K562 (cell line): ENCODE results near the gene ZNF474. TPM values are rescaled to one million over a fixed set of nuclear protein-coding genes. Genes with fewer than 3 reads are reported as not detected.
A peak's percentile ranks its signal among the peaks of the same experiment; 100 is the strongest.

Source experiments
- BHLHE40 ChIP-seq: IDR thresholded peaks from 2 replicates; pipeline ENCODE4 v1.6.1; 2011; ENCODE audit warnings: low read length, improper control_type of control experiment
- CBFA2T2 ChIP-seq: fragments of 450-650 bp; conservative IDR thresholded peaks from 2 replicates; pipeline ENCODE4 v1.6.1; 2017; ENCODE audit warnings: mild to moderate bottlenecking
- CXXC5 ChIP-seq: fragments of 250-450 bp; sonication (Bioruptor Pico); IDR thresholded peaks from 2 replicates; pipeline ENCODE4 v1.8.0; 2022; ENCODE audit warnings: inconsistent platforms, mild to moderate bottlenecking, moderate library complexity
- EP400 ChIP-seq: fragments of 450-650 bp; IDR thresholded peaks from 2 replicates; pipeline ENCODE4 v1.6.1; 2017; ENCODE audit warnings: antibody characterized with exemption, mild to moderate bottlenecking, moderate library complexity
- GATAD2A ChIP-seq: fragments of 450-650 bp; IDR thresholded peaks from 2 replicates; pipeline ENCODE4 v1.6.1; 2017
- HNRNPUL1 ChIP-seq: fragments of 200-400 bp; formaldehyde crosslinking; IDR thresholded peaks from 2 replicates; pipeline ENCODE4 v1.6.1; 2017; ENCODE audit warnings: low read length
- ILK ChIP-seq: fragments of 450-650 bp; IDR thresholded peaks from 2 replicates; pipeline ENCODE4 v1.6.1; 2016; ENCODE audit warnings: missing genetic modification characterization, low read depth, mild to moderate bottlenecking, missing compliant biosample characterization, moderate library complexity, borderline replicate concordance
- KLF6 ChIP-seq: fragments of 250-450 bp; sonication (Bioruptor Pico); IDR thresholded peaks from 2 replicates; pipeline ENCODE4 v1.4.0; 2020; ENCODE audit warnings: mild to moderate bottlenecking, moderate library complexity, borderline replicate concordance
- MCM2 ChIP-seq: fragments of 450-650 bp; IDR thresholded peaks from 2 replicates; pipeline ENCODE4 v1.6.1; 2017; ENCODE audit warnings: low read depth, mild to moderate bottlenecking
- POLR3A ChIP-seq: IDR thresholded peaks from 2 replicates; pipeline ENCODE4 v1.6.1; 2011; ENCODE audit warnings: borderline replicate concordance, mild to moderate bottlenecking, moderate library complexity; ENCODE audit not compliant: insufficient read length, insufficient read depth; ENCODE audit errors: extremely low read depth
- SMARCA4 ChIP-seq: fragments of 450-650 bp; IDR thresholded peaks from 2 replicates; pipeline ENCODE4 v1.6.1; 2016
- STAT5B ChIP-seq: fragments of 250-450 bp; sonication (Bioruptor Pico); IDR thresholded peaks from 2 replicates; pipeline ENCODE4 v1.8.0; 2021; ENCODE audit warnings: mild to moderate bottlenecking, inconsistent platforms
- TARDBP ChIP-seq: fragments of 450-650 bp; IDR thresholded peaks from 2 replicates; pipeline ENCODE4 v1.6.1; 2016
- TBP ChIP-seq: optimal IDR thresholded peaks from 2 replicates; pipeline ENCODE3; 2011; ENCODE audit warnings: low read depth, low read length, improper control_type of control experiment
- XRCC5 ChIP-seq: fragments of 200-400 bp; formaldehyde crosslinking; IDR thresholded peaks from 2 replicates; pipeline ENCODE4 v1.6.1; 2017; ENCODE audit warnings: low read depth, mild to moderate bottlenecking, low read length
- ZNF232 ChIP-seq: sonication (generic); formaldehyde crosslinking; IDR thresholded peaks from 2 replicates; pipeline ENCODE4 v1.8.0; 2022; ENCODE audit warnings: mild to moderate bottlenecking, missing genetic modification reagents
- ZNF766 ChIP-seq: fragments of 200-800 bp; sonication (Bioruptor generic); conservative IDR thresholded peaks from 2 replicates; pipeline ENCODE4 v1.6.1; 2016; ENCODE audit warnings: missing genetic modification characterization, missing compliant biosample characterization
- polyA plus RNA-seq, 8 experiments: library from polyadenylated mRNA; depleted of rRNA in 4 of 8; stranded (reverse) in 5 of 8; unstranded in 3 of 8; fragments of >200 nt; fragmentation: Nextera tagmentation in 2 of 8; fragmentation: Illumina TruSeq in 1 of 8; extraction: Ambion mirVana in 2 of 8; extraction: Trizol in 1 of 8; gene quantifications; 2 replicates each; pipeline versions ENCODE4 v1.2.1 to v1.2.3, GENCODE V29; 2011 to 2014; ENCODE audit warnings: inconsistent platforms in 1 of 8, missing spikeins in 1 of 8
- total RNA-seq, 7 experiments: library from RNA; depleted of rRNA in 6 of 7; stranded (reverse); fragments of >200 nt in 6 of 7; fragmentation: Illumina TruSeq in 2 of 7; extraction: Trizol in 2 of 7; gene quantifications; 2 replicates each; pipeline versions ENCODE4 v1.2.1 to v1.2.3, GENCODE V29; 2011 to 2021; ENCODE audit warnings: low replicate concordance in 1 of 7
- TF ChIP-seq, protein P1 (sequence below): IDR thresholded peaks from 2 replicates; pipeline ENCODE4 v1.6.1; 2014; ENCODE audit warnings: antibody characterized with exemption
- TF ChIP-seq, protein P2 (sequence below): sonication (generic); formaldehyde crosslinking; IDR thresholded peaks from 2 replicates; pipeline ENCODE4 v1.8.1; 2023; ENCODE audit warnings: mild to moderate bottlenecking, missing genetic modification reagents
- TF ChIP-seq, protein P3 (sequence below): conservative IDR thresholded peaks from 2 replicates; pipeline ENCODE4 v1.6.1; 2011; ENCODE audit warnings: low read depth, mild to moderate bottlenecking, low read length; ENCODE audit not compliant: control insufficient read depth
- TF ChIP-seq, protein P4 (sequence below): IDR thresholded peaks from 2 replicates; pipeline ENCODE4 v1.6.1; 2011; ENCODE audit warnings: borderline replicate concordance, low read depth, mild to moderate bottlenecking, moderate library complexity, low read length; ENCODE audit not compliant: insufficient read depth, poor library complexity, severe bottlenecking
- TF ChIP-seq, protein P5 (sequence below): fragments of 450-650 bp; formaldehyde crosslinking; IDR thresholded peaks from 2 replicates; pipeline ENCODE4 v1.4.0; 2020; ENCODE audit warnings: mild to moderate bottlenecking

The ZNF474 gene
- total and polyA plus RNA-seq, 9 of the 15 experiments (the other 6 are each of a cell fraction or from before 2014, with no cell fraction given) = 0.16 to 0.62 (median 0.39) TPM

DNA sequence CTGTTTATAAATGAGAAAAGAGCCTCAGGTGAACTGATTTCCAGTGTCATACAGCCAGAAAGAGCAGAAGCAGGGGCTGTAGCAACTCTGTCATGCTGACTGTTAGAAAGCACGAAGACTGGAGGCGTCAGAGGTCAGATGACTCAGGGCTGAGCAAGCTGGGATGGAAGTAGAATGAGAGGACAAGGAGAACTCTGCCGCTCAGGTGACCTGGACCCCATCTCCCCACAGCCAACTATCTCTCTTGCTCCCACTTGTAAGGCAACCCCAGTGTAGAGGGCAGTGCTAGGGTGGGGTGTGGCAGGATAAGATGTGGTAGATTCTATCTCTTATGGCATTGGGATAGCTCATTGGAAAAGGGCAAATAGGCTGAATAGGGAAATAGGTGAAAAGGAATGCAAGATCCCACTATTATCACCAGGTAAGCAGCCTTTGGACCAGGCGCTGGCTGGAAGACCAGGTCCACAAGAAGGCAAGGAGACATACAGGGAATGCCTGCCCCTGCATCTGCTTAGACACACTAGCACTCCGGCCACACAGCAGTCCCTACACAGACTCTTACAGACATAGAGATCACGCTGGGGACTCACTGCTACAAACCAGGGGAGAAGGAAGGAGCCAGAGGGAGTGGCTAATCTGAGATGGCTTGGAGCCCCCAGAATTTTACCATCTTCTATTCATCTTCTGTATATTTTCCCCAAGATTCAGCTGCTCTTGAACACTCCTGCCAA is 30.1 kb upstream of the ZNF474 start (continued):
- TF ChIP-seq KLF6 (CRISPR knock-in tag) (no peak), CXXC5 (no peak; the same call in 1 of the 2 replicates), CBFA2T2 (0 out of 2 replicates have a peak, but pooled peaks have one; percentile 11), TBP (no peak), EP400 (no peak), POLR3A (no peak), GATAD2A (no peak), XRCC5 (no peak), HNRNPUL1 (no peak), ZNF766 (CRISPR knock-in tag) (no peak), BHLHE40 (peak; percentile 49; the same call in 1 of the 2 replicates), ZNF232 (CRISPR knock-in tag) (no peak), ILK (no peak), SMARCA4 (peak; percentile 39; the same call in 1 of the 2 replicates), MCM2 (no peak), STAT5B (CRISPR knock-in tag) (no peak), TARDBP (no peak)
- TF ChIP-seq, protein P1, sequence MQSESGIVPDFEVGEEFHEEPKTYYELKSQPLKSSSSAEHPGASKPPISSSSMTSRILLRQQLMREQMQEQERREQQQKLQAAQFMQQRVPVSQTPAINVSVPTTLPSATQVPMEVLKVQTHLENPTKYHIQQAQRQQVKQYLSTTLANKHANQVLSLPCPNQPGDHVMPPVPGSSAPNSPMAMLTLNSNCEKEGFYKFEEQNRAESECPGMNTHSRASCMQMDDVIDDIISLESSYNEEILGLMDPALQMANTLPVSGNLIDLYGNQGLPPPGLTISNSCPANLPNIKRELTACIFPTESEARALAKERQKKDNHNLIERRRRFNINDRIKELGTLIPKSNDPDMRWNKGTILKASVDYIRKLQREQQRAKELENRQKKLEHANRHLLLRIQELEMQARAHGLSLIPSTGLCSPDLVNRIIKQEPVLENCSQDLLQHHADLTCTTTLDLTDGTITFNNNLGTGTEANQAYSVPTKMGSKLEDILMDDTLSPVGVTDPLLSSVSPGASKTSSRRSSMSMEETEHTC = no peak
- TF ChIP-seq, protein P2, sequence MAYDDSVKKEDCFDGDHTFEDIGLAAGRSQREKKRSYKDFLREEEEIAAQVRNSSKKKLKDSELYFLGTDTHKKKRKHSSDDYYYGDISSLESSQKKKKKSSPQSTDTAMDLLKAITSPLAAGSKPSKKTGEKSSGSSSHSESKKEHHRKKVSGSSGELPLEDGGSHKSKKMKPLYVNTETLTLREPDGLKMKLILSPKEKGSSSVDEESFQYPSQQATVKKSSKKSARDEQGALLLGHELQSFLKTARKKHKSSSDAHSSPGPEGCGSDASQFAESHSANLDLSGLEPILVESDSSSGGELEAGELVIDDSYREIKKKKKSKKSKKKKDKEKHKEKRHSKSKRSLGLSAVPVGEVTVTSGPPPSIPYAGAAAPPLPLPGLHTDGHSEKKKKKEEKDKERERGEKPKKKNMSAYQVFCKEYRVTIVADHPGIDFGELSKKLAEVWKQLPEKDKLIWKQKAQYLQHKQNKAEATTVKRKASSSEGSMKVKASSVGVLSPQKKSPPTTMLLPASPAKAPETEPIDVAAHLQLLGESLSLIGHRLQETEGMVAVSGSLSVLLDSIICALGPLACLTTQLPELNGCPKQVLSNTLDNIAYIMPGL (CRISPR knock-in tag) = no peak
- TF ChIP-seq, protein P3, sequence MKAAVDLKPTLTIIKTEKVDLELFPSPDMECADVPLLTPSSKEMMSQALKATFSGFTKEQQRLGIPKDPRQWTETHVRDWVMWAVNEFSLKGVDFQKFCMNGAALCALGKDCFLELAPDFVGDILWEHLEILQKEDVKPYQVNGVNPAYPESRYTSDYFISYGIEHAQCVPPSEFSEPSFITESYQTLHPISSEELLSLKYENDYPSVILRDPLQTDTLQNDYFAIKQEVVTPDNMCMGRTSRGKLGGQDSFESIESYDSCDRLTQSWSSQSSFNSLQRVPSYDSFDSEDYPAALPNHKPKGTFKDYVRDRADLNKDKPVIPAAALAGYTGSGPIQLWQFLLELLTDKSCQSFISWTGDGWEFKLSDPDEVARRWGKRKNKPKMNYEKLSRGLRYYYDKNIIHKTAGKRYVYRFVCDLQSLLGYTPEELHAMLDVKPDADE = no peak
- TF ChIP-seq, protein P4, sequence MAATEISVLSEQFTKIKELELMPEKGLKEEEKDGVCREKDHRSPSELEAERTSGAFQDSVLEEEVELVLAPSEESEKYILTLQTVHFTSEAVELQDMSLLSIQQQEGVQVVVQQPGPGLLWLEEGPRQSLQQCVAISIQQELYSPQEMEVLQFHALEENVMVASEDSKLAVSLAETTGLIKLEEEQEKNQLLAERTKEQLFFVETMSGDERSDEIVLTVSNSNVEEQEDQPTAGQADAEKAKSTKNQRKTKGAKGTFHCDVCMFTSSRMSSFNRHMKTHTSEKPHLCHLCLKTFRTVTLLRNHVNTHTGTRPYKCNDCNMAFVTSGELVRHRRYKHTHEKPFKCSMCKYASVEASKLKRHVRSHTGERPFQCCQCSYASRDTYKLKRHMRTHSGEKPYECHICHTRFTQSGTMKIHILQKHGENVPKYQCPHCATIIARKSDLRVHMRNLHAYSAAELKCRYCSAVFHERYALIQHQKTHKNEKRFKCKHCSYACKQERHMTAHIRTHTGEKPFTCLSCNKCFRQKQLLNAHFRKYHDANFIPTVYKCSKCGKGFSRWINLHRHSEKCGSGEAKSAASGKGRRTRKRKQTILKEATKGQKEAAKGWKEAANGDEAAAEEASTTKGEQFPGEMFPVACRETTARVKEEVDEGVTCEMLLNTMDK = no peak
- TF ChIP-seq, protein P5, sequence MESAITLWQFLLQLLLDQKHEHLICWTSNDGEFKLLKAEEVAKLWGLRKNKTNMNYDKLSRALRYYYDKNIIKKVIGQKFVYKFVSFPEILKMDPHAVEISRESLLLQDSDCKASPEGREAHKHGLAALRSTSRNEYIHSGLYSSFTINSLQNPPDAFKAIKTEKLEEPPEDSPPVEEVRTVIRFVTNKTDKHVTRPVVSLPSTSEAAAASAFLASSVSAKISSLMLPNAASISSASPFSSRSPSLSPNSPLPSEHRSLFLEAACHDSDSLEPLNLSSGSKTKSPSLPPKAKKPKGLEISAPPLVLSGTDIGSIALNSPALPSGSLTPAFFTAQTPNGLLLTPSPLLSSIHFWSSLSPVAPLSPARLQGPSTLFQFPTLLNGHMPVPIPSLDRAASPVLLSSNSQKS (CRISPR knock-in tag) = no peak
